Activated naive CD8-positive, alpha-beta T cell treated with anti-CD3 and anti-CD28 coated beads, Interleukin-2, amount 50 U/mL, for 24 hours (primary cell): ENCODE measurements around the gene RBM14.

Experiments used
- ATAC-seq: fragments of 150-1000 bp; cut with Tn5 transposase; one replicate; pipeline ENCODE4 v1.10.0; 2021
- DNase-seq: peaks from one replicate; pipeline ENCODE4 v3.0.0; 2021
- H3K27ac Mint-ChIP-seq: one replicate; pipeline ENCODE4 v1.8.0; 2021; ENCODE audit warnings: mild to moderate bottlenecking, mixed read lengths
- H3K27me3 Mint-ChIP-seq: one replicate; pipeline ENCODE4 v1.8.0; 2021; ENCODE audit warnings: mixed read lengths
- H3K36me3 Mint-ChIP-seq: one replicate; pipeline ENCODE4 v1.8.0; 2021; ENCODE audit warnings: low read depth, mixed read lengths
- H3K4me1 Mint-ChIP-seq: one replicate; pipeline ENCODE4 v1.8.0; 2021; ENCODE audit warnings: mixed read lengths
- H3K4me3 Mint-ChIP-seq: one replicate; pipeline ENCODE4 v1.8.0; 2021; ENCODE audit warnings: mild to moderate bottlenecking, moderate library complexity, mixed read lengths
- H3K9me3 Mint-ChIP-seq: one replicate; pipeline ENCODE4 v1.8.0; 2021; ENCODE audit warnings: mixed read lengths

The RBM14 gene

GRCh38 chr11:66663741-66664296, 47.4 kb downstream of the RBM14 start:
- no peak overlapping the region for H3K4me3 Mint-ChIP-seq
- no peak overlapping the region for H3K27ac Mint-ChIP-seq
- peaks cover 9% of the 10 kb centered on the region for H3K4me1 Mint-ChIP-seq
- H3K27me3 Mint-ChIP-seq, result no peaks in the 10 kb centered on the region
- no peaks in the 10 kb centered on the region for H3K9me3 Mint-ChIP-seq
- peaks cover 59% of the 10 kb centered on the region for H3K36me3 Mint-ChIP-seq
- DNase-seq (no peak), ATAC-seq (no peak)

- Mint-ChIP-seq H3K27ac (no peak overlapping the region), H3K4me3 (no peak overlapping the region), H3K9me3 (no peaks in the 10 kb centered on the region), H3K36me3 (peaks cover 51% of the 10 kb centered on the region), H3K4me1 (peaks cover 6% of the 10 kb centered on the region), H3K27me3 (no peaks in the 10 kb centered on the region)
- ATAC-seq, result no peak
- DNase-seq, result no peak
Observed at GRCh38 chr11:66665369-66665768, 48.9 kb downstream of the RBM14 start.

GRCh38 chr11:66670816-66671215, 54.4 kb downstream of the RBM14 start:
- Mint-ChIP-seq H3K9me3 (no peaks in the 10 kb centered on the region), H3K27me3 (no peaks in the 10 kb centered on the region), H3K4me1 (peaks cover 18% of the 10 kb centered on the region), H3K27ac (no peak overlapping the region), H3K4me3 (no peak overlapping the region), H3K36me3 (peaks cover 34% of the 10 kb centered on the region)
- ATAC-seq, result no peak
- no peak for DNase-seq

- H3K4me1 Mint-ChIP-seq, result peaks cover 41% of the 10 kb centered on the region
- ATAC-seq, result no peak
- peaks cover 19% of the 10 kb centered on the region for H3K36me3 Mint-ChIP-seq
- no peak for DNase-seq
- H3K27ac Mint-ChIP-seq, result no peak overlapping the region
- H3K9me3 Mint-ChIP-seq, result no peaks in the 10 kb centered on the region
- no peaks in the 10 kb centered on the region for H3K27me3 Mint-ChIP-seq
- H3K4me3 Mint-ChIP-seq, result no peak overlapping the region
Observed at GRCh38 chr11:66674964-66675602, 58.7 kb downstream of the RBM14 start.

DNA sequence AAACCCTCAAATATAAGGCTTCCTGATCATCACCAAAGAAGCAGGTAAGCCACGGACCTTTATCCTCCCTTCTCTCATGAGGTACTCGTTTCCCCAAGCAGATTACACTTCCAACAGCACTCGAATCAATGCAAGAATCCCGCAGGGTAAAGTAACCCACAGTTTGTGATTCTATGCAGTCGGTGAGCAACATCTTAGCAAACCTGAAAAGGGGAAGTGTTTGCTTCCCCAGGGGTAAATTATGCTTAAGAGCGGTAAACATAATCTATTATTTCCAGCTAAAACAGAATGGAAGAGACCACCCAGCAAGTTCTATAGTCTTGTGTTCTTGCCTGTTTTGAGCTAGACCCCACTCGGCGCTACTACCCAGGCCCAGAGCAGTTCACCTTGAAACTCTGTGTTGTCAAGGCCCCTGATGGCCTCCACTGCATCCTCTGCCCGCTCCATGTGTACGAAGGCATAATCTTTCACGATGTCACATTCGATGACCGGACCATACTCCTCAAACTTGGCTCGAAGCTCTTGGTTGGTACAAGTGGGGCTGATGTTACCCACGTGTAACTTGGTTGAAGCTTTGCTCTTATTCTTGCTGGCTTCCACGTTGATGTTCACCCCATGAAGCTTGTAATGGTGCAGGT, 60.0 kb downstream of the RBM14 start:
- Mint-ChIP-seq H3K27me3 (no peaks in the 10 kb centered on the region), H3K9me3 (no peaks in the 10 kb centered on the region), H3K27ac (no peak overlapping the region), H3K36me3 (peaks cover 15% of the 10 kb centered on the region), H3K4me1 (peaks cover 37% of the 10 kb centered on the region), H3K4me3 (peak overlapping the region; percentile 95)
- ATAC-seq (no peak), DNase-seq (no peak)
